A549 (cell line): ENCODE data around the gene RAP1GAP2. TPM values are rescaled to one million over a fixed set of nuclear protein-coding genes. Genes with fewer than 3 reads are reported as not detected.

Experiments
- ATAC-seq, 2 experiments: fragments of 200-7000 bp in 1 of 2; fragments of >200 bp in 1 of 2; cut with Nextera tagmentation in 1 of 2; cut with Tn5 transposase in 1 of 2; 3 replicates each; pipeline versions ENCODE4 v1.8.0 to v1.9.1; 2018 to 2020; ENCODE audit warnings: mild to moderate bottlenecking in 1 of 2, moderate library complexity in 1 of 2
- CTCF ChIA-PET: fragments of 300-600 bp; sonication (Branson Sonifier 250); formaldehyde crosslinking; extraction: SDS; loops from one replicate; lab custom pipeline; 2021; ENCODE audit warnings: antibody characterized with exemption, inconsistent platforms; lab: Yijun Ruan, JAX
- POLR2A ChIA-PET: fragments of 350-600 bp; formaldehyde crosslinking; extraction: SDS; loops from one replicate; lab custom pipeline; 2021; ENCODE audit warnings: antibody characterized with exemption, inconsistent platforms; lab: Yijun Ruan, JAX
- DNase-seq, 2 experiments: peaks; one replicate each; pipeline versions ENCODE4 v3.0.0 to v3.0.0-alpha.2; 2011 to 2016; ENCODE audit warnings: low read depth in 1 of 2, low spot score in 1 of 2
- FAIRE-seq: peaks from 2 replicates; lab custom pipeline; 2011; peaks lifted over from hg19 to GRCh38; lab: Jason Lieb, UNC
- H3K27ac ChIP-seq, 2 experiments: fragments of >200 bp; sonication (Bioruptor Twin); formaldehyde crosslinking; 3 replicates each; pipeline ENCODE4 v1.5.1; 2016 to 2017
- H3K4me1 ChIP-seq: fragments of >200 bp; sonication (Bioruptor Twin); formaldehyde crosslinking; 3 replicates; pipeline ENCODE4 v1.6.1; 2016
- H3K4me2 ChIP-seq: fragments of >200 bp; sonication (Bioruptor Twin); formaldehyde crosslinking; 3 replicates; pipeline ENCODE4 v1.6.1; 2016
- H3K4me3 ChIP-seq: fragments of >200 bp; sonication (Bioruptor Twin); formaldehyde crosslinking; 3 replicates; pipeline ENCODE4 v1.5.1; 2016
- H3K9me3 ChIP-seq: fragments of >200 bp; sonication (Bioruptor Twin); formaldehyde crosslinking; 3 replicates; pipeline ENCODE4 v1.6.1; 2016
- BHLHE40 ChIP-seq: IDR thresholded peaks from 2 replicates; pipeline ENCODE4 v1.6.1; 2012; ENCODE audit warnings: low read depth, low read length, inconsistent platforms
- CBX8 ChIP-seq: fragments of 200-600 bp; sonication (generic); IDR thresholded peaks from 2 replicates; pipeline ENCODE4 v1.6.1; 2016
- CTCF ChIP-seq: fragments of >200 bp; sonication (Bioruptor Twin); formaldehyde crosslinking; IDR thresholded peaks from 3 replicates; pipeline ENCODE4 v1.5.1; 2016
- E2F6 ChIP-seq: IDR thresholded peaks from 2 replicates; pipeline ENCODE4 v1.6.1; 2012; ENCODE audit warnings: low read depth, borderline replicate concordance
- EHMT2 ChIP-seq: fragments of 200-600 bp; sonication (generic); IDR thresholded peaks from 2 replicates; pipeline ENCODE4 v1.6.1; 2016; ENCODE audit warnings: antibody characterized with exemption, low read depth, mild to moderate bottlenecking, moderate library complexity
- EP300 ChIP-seq, 2 experiments: fragments of >200 bp; sonication (Bioruptor Twin); formaldehyde crosslinking; IDR thresholded peaks; 2 replicates in 1 of 2; 3 replicates in 1 of 2; pipeline ENCODE4 v1.6.1; 2016 to 2017
- ESRRA ChIP-seq: fragments of 150-350 bp; IDR thresholded peaks from 2 replicates; pipeline ENCODE4 v1.6.1; 2014; ENCODE audit warnings: mild to moderate bottlenecking, low read length, borderline replicate concordance
- HEYL ChIP-seq: fragments of 250-450 bp; sonication (Bioruptor Pico); IDR thresholded peaks from 2 replicates; pipeline ENCODE4 v1.8.0; 2021; ENCODE audit warnings: mild to moderate bottlenecking, moderate library complexity
- HMGXB4 ChIP-seq: fragments of 250-450 bp; sonication (Bioruptor Pico); IDR thresholded peaks from 2 replicates; pipeline ENCODE4 v1.5.0; 2021; ENCODE audit warnings: mild to moderate bottlenecking, moderate library complexity, borderline replicate concordance
- HOXA7 ChIP-seq: fragments of 250-450 bp; sonication (Bioruptor Pico); IDR thresholded peaks from 2 replicates; pipeline ENCODE4 v1.5.0; 2020; ENCODE audit warnings: mild to moderate bottlenecking, moderate library complexity
- HOXB13 ChIP-seq: fragments of 250-450 bp; sonication (Bioruptor Pico); IDR thresholded peaks from 2 replicates; pipeline ENCODE4 v1.5.0; 2020; ENCODE audit warnings: low read depth, mild to moderate bottlenecking, moderate library complexity
- HOXB5 ChIP-seq: fragments of 250-450 bp; sonication (Bioruptor Pico); IDR thresholded peaks from 2 replicates; pipeline ENCODE4 v1.5.0; 2020; ENCODE audit warnings: mild to moderate bottlenecking, moderate library complexity
- PBX3 ChIP-seq: IDR thresholded peaks from 2 replicates; pipeline ENCODE4 v1.6.1; 2012
- POLR2AphosphoS2 ChIP-seq: conservative IDR thresholded peaks from 2 replicates; pipeline ENCODE4 v1.6.1; 2012; ENCODE audit warnings: low read length, improper control_type of control experiment, inconsistent platforms
- RARB ChIP-seq: fragments of 250-450 bp; sonication (Bioruptor Pico); IDR thresholded peaks from 2 replicates; pipeline ENCODE4 v1.8.0; 2021; ENCODE audit warnings: mild to moderate bottlenecking, moderate library complexity
- RCOR1 ChIP-seq: fragments of 150-350 bp; IDR thresholded peaks from 2 replicates; pipeline ENCODE4 v1.6.1; 2014; ENCODE audit warnings: antibody characterized with exemption, low read length, low read depth
- TP53 ChIP-seq: fragments of 250-450 bp; sonication (Bioruptor Pico); IDR thresholded peaks from 2 replicates; pipeline ENCODE4 v1.5.0; 2021; ENCODE audit warnings: mild to moderate bottlenecking, moderate library complexity
- ZC3H11A ChIP-seq: fragments of 450-650 bp; IDR thresholded peaks from 2 replicates; pipeline ENCODE4 v1.6.1; 2014; ENCODE audit warnings: antibody characterized with exemption, mild to moderate bottlenecking
- ZFP36 ChIP-seq: fragments of 450-650 bp; IDR thresholded peaks from 2 replicates; pipeline ENCODE4 v1.6.1; 2014; ENCODE audit warnings: borderline replicate concordance; ENCODE audit not compliant: partially characterized antibody
- ZNF302 ChIP-seq: fragments of 250-450 bp; sonication (Bioruptor Pico); IDR thresholded peaks from 2 replicates; pipeline ENCODE4 v1.9.0; 2021; ENCODE audit warnings: inconsistent platforms, mild to moderate bottlenecking, moderate library complexity
- WGBS: methylation state at CpG from one replicate; pipeline ENCODE4 v1.1.6; 2017; ENCODE audit errors: missing lambda C conversion rate; 5-methylcytosine and 5-hydroxymethylcytosine counted together
- polyA plus RNA-seq, 4 experiments: library from polyadenylated mRNA; depleted of rRNA in 3 of 4; stranded (reverse); fragments of >200 nt; fragmentation: RNase III in 1 of 4; extraction: RNeasy Plus Mini Kit Qiagen cat#74134 plus additional on column Dnase treatment in 1 of 4; gene quantifications; 2 replicates in 3 of 4; 3 replicates in 1 of 4; pipeline ENCODE4 v1.2.3, GENCODE V29; 2011 to 2017
- TF ChIP-seq, protein P1 (sequence below): fragments of 250-450 bp; sonication (Bioruptor Pico); IDR thresholded peaks from 2 replicates; pipeline ENCODE4 v1.5.0; 2020; ENCODE audit warnings: low read depth, mild to moderate bottlenecking, moderate library complexity
- TF ChIP-seq, protein P2 (sequence below): IDR thresholded peaks from 2 replicates; pipeline ENCODE4 v1.6.1; 2012

RAP1GAP2 gene
- polyA plus RNA-seq, 2 of the 4 experiments (the other 2 are of a cell fraction) = 8.3 to 20.8 TPM

DNA sequence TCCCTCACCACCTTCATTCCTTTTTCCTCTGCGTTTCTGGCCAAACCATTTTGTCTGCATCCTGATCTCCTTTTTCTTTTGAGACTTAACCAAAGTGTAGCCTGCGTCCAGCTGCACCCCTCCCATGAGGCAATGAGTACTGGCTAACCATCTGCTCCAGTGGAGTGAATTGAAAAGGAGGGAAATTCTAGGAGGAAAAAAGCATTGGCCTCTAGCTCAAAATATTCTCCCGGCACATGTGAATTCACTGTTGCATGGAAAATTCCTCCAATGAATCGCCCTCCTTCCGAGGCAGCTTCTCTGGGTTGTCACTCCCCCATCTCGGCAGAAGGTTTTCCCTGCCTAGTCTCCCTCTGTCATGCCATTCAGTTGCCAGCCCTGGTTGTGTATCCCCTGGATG, 5.6 kb downstream of the RAP1GAP2 start (continued):
- no peak for TF ChIP-seq HMGXB4 (CRISPR knock-in tag)
- TF ChIP-seq BHLHE40 = no peak
- TF ChIP-seq RCOR1 = no peak
- no peak for TF ChIP-seq E2F6
- no peak for TF ChIP-seq PBX3
- TF ChIP-seq EP300 (IDR thresholded peaks at IDR 0.05) = no peak
- TF ChIP-seq CTCF = no peak
- no peak for TF ChIP-seq ZC3H11A
- no peak for TF ChIP-seq ESRRA
- no peak for TF ChIP-seq ZNF302 (CRISPR knock-in tag)

GRCh38 chr17:2802574-2802973, 6.3 kb downstream of the RAP1GAP2 start:
- ChIA-PET CTCF (interaction anchor here (0.5 to 8.1 kb wide), 12 partner anchors 9 to 830 kb away, joined by 3 to 50 read pairs (median 3); no protein-coding TSS in a partner anchor), POLR2A (no interaction called here)
- FAIRE-seq = no peak
- 71% methylated on average over 8 of the region's 8 CpGs for WGBS
- Histone ChIP-seq H3K4me1 (peaks cover 3% of the 10 kb centered on the region; the same call in 1 of the 3 replicates), H3K9me3 (no peaks in the 10 kb centered on the region), H3K4me3 (no peak overlapping the region), H3K27ac (no peak overlapping the region), H3K4me2 (no peak overlapping the region)
- DNase-seq = no peak
- ATAC-seq = no peak
- TF ChIP-seq HEYL (CRISPR knock-in tag) = no peak
- peak; percentile 64 for TF ChIP-seq ZFP36

DNA sequence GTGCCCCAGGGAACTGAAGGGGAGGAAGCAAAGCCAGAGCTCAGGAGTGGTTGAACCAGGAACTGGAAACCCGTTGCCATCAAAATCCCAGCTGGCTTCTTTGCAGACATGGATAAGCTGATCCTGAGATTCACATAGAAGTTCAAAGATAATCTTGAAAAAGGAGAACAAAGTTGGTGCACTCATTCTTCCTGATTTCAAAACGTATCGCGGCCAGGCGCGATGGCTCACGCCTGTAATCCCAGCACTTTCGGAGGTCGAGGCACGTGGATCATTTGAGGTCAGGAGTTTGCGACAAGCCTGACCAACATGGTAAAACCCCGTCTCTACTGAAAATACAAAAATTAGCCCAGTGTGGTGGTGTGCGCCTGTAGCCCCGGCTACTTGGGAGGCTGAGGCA, 7.1 kb downstream of the RAP1GAP2 start:
- Histone ChIP-seq H3K4me1 (peaks cover 3% of the 10 kb centered on the region; the same call in 1 of the 3 replicates), H3K9me3 (no peaks in the 10 kb centered on the region), H3K4me3 (no peak overlapping the region), H3K4me2 (no peak overlapping the region), H3K27ac (no peak overlapping the region)
- CTCF ChIA-PET = interaction anchor here (0.6 to 8.1 kb wide), 10 partner anchors 8 to 463 kb away, joined by 3 to 50 read pairs (median 3); no protein-coding TSS in a partner anchor
- TF ChIP-seq EHMT2 (no peak), ZFP36 (no peak), CBX8 (no peak), ESRRA (no peak), POLR2AphosphoS2 (no peak), CTCF (no peak), HOXB13 (no peak), PBX3 (no peak), RARB (CRISPR knock-in tag) (no peak), TP53 (no peak), HOXB5 (CRISPR knock-in tag) (no peak), HOXA7 (CRISPR knock-in tag) (no peak)
- TF ChIP-seq, protein P1, sequence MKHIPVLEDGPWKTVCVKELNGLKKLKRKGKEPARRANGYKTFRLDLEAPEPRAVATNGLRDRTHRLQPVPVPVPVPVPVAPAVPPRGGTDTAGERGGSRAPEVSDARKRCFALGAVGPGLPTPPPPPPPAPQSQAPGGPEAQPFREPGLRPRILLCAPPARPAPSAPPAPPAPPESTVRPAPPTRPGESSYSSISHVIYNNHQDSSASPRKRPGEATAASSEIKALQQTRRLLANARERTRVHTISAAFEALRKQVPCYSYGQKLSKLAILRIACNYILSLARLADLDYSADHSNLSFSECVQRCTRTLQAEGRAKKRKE (CRISPR knock-in tag) = no peak
- TF ChIP-seq, protein P2, sequence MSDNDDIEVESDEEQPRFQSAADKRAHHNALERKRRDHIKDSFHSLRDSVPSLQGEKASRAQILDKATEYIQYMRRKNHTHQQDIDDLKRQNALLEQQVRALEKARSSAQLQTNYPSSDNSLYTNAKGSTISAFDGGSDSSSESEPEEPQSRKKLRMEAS = no peak
- POLR2A ChIA-PET = no interaction called here
- DNase-seq = no peak
- FAIRE-seq = no peak
- no peak for ATAC-seq
- WGBS = 83% methylated on average over 14 of the region's 14 CpGs
